ENCODE data around the gene BAHD1. TPM values are rescaled to one million over a fixed set of nuclear protein-coding genes. Genes with fewer than 3 reads are reported as not detected.

The BAHD1 gene
- total and polyA plus RNA-seq, 2 experiments from 2014 or later = 11.2 to 40.1 TPM

GRCh38 chr15:40443846-40444245, 3.1 kb downstream of the BAHD1 start (continued):
- TF ChIP-seq REST (IDR thresholded peaks at IDR 0.05; ENCODE audit: unreplicated experiment) = no peak

GRCh38 chr15:40444736-40445135, 4.0 kb downstream of the BAHD1 start:
- peaks cover 83% of the 10 kb centered on the region for H3K79me2 ChIP-seq (replicated peaks; ENCODE audit: insufficient read depth)
- no peaks in the 10 kb centered on the region; the same call in 2 of the 3 replicates for H3K9me3 Mint-ChIP-seq
- H3K36me3 ChIP-seq (ENCODE audit: insufficient read depth) = no peaks in the 10 kb centered on the region; the same call in 1 of the 2 replicates
- H4K20me1 ChIP-seq (replicated peaks; ENCODE audit: insufficient read depth) = peaks cover 66% of the 10 kb centered on the region
- H3K4me1 Mint-ChIP-seq = peaks cover 51% of the 10 kb centered on the region
- H3K27ac Mint-ChIP-seq = no peak overlapping the region
- peak overlapping the region; percentile 66 for H3K4me2 ChIP-seq
- no peaks in the 10 kb centered on the region for H3K9me2 ChIP-seq (ENCODE audit: insufficient read depth)
- peak overlapping the region; percentile 34 for H3K4me3 Mint-ChIP-seq
- H3F3A ChIP-seq (replicated peaks; ENCODE audit: low read depth) = 0 out of 2 replicates have a peak, but pooled peaks cover 2% of the 10 kb centered on the region
- DNase-seq (ENCODE audit: low spot score) (no peak), ATAC-seq (no peak)
- H3K27me3 Mint-ChIP-seq (ENCODE audit: insufficient read depth, low read depth, poor library complexity) = peaks cover 33% of the 10 kb centered on the region
- H3K27ac ChIP-seq (ENCODE audit: low read depth) = no peak overlapping the region
- peaks cover 38% of the 10 kb centered on the region for H3K36me3 Mint-ChIP-seq (ENCODE audit: low read depth)
- H3K4me3 ChIP-seq = 0 out of 2 replicates have a peak overlapping the region, but pooled peaks have one; percentile 26
- no peak overlapping the region for H2AFZ ChIP-seq
- H3K27me3 ChIP-seq (ENCODE audit: insufficient read depth) = no peaks in the 10 kb centered on the region
- peaks cover 45% of the 10 kb centered on the region for H3K4me1 ChIP-seq (ENCODE audit: insufficient read depth)
- TF ChIP-seq EZH2 (IDR thresholded peaks at IDR 0.05; ENCODE audit: low read depth, unreplicated experiment) (no peak), CREB1 (CRISPR knock-in tag; IDR thresholded peaks at IDR 0.05; ENCODE audit: low read depth) (no peak), REST (IDR thresholded peaks at IDR 0.05; ENCODE audit: unreplicated experiment) (no peak), NANOG (IDR thresholded peaks at IDR 0.05; ENCODE audit: borderline replicate concordance) (no peak), ZNF462 (CRISPR knock-in tag; IDR thresholded peaks at IDR 0.05) (no peak), STAT1 (IDR thresholded peaks at IDR 0.05; ENCODE audit: unreplicated experiment) (no peak), POLR2AphosphoS5 (IDR thresholded peaks at IDR 0.05; ENCODE audit: low read depth) (no peak), EZH2phosphoT487 (IDR thresholded peaks at IDR 0.05; ENCODE audit: unreplicated experiment) (no peak), ZNF114 (CRISPR knock-in tag; IDR thresholded peaks at IDR 0.05) (no peak), CTCF (conservative IDR thresholded peaks at IDR 0.05; ENCODE audit: low read depth in 2 of 2) (no peak)

Data from GM23338 (cell line).